SK-N-SH treated with all-trans-retinoic acid at 6 μM for 48 hours (cell line): ENCODE data around the gene SMCO4.

Experiments used
- ATAC-seq: fragments of 200-7000 bp; cut with Tn5 transposase; 3 replicates; pipeline ENCODE4 v1.9.1; 2020; ENCODE audit warnings: mild to moderate bottlenecking, moderate library complexity
- ARNTL ChIP-seq: fragments of 450-650 bp; formaldehyde crosslinking; IDR thresholded peaks from 2 replicates; pipeline ENCODE4 v1.5.0; 2020; ENCODE audit warnings: low read depth, mild to moderate bottlenecking, moderate library complexity, borderline replicate concordance
- BACH2 ChIP-seq: fragments of 250-450 bp; sonication (Bioruptor Pico); IDR thresholded peaks from 2 replicates; pipeline ENCODE4 v1.9.0; 2021; ENCODE audit warnings: mild to moderate bottlenecking, borderline replicate concordance
- CSDC2 ChIP-seq: fragments of 250-450 bp; sonication (Bioruptor Pico); IDR thresholded peaks from 2 replicates; pipeline ENCODE4 v1.5.0; 2020; ENCODE audit warnings: mild to moderate bottlenecking, moderate library complexity
- ESRRG ChIP-seq: fragments of 250-450 bp; sonication (Bioruptor Pico); IDR thresholded peaks from 2 replicates; pipeline ENCODE4 v1.6.1; 2021; ENCODE audit warnings: mild to moderate bottlenecking
- GLIS3 ChIP-seq: fragments of 250-450 bp; sonication (Bioruptor Pico); IDR thresholded peaks from 2 replicates; pipeline ENCODE4 v1.5.0; 2020; ENCODE audit warnings: mild to moderate bottlenecking, moderate library complexity
- OSR1 ChIP-seq: fragments of 250-450 bp; sonication (Bioruptor Pico); IDR thresholded peaks from 2 replicates; pipeline ENCODE4 v1.8.0; 2022; ENCODE audit warnings: moderate library complexity, mild to moderate bottlenecking, inconsistent platforms
- PPARA ChIP-seq: fragments of 250-450 bp; sonication (Bioruptor Pico); IDR thresholded peaks from 2 replicates; pipeline ENCODE4 v1.5.0; 2020; ENCODE audit warnings: mild to moderate bottlenecking, borderline replicate concordance
- RARB ChIP-seq: fragments of 250-450 bp; sonication (Bioruptor Pico); IDR thresholded peaks from 2 replicates; pipeline ENCODE4 v1.8.0; 2021; ENCODE audit warnings: mild to moderate bottlenecking, moderate library complexity
- SNAI2 ChIP-seq: fragments of 250-450 bp; sonication (Bioruptor Pico); IDR thresholded peaks from 2 replicates; pipeline ENCODE4 v1.5.0; 2020; ENCODE audit warnings: mild to moderate bottlenecking, moderate library complexity
- TCF4 ChIP-seq: fragments of 250-450 bp; sonication (Bioruptor Pico); IDR thresholded peaks from 2 replicates; pipeline ENCODE4 v1.8.0; 2021; ENCODE audit warnings: mild to moderate bottlenecking, moderate library complexity, borderline replicate concordance
- TOX ChIP-seq: fragments of 250-450 bp; sonication (Bioruptor Pico); IDR thresholded peaks from 2 replicates; pipeline ENCODE4 v1.8.0; 2021; ENCODE audit warnings: mild to moderate bottlenecking, moderate library complexity, borderline replicate concordance
- TSHZ2 ChIP-seq: fragments of 250-450 bp; sonication (Bioruptor Pico); IDR thresholded peaks from 2 replicates; pipeline ENCODE4 v1.5.0; 2020; ENCODE audit warnings: mild to moderate bottlenecking, moderate library complexity
- ZC3H10 ChIP-seq: fragments of 250-450 bp; sonication (Bioruptor Pico); IDR thresholded peaks from 2 replicates; pipeline ENCODE4 v1.5.1; 2021; ENCODE audit warnings: mild to moderate bottlenecking, moderate library complexity
- ZFP3 ChIP-seq: fragments of 250-450 bp; sonication (Bioruptor Pico); IDR thresholded peaks from 2 replicates; pipeline ENCODE4 v1.5.0; 2020; ENCODE audit warnings: mild to moderate bottlenecking, moderate library complexity
- ZFP30 ChIP-seq: fragments of 450-650 bp; formaldehyde crosslinking; IDR thresholded peaks from 2 replicates; pipeline ENCODE4 v1.5.0; 2022; ENCODE audit warnings: mild to moderate bottlenecking, moderate library complexity
- ZNF565 ChIP-seq: fragments of 450-650 bp; formaldehyde crosslinking; conservative IDR thresholded peaks from 2 replicates; pipeline ENCODE4 v1.5.0; 2020; ENCODE audit warnings: low read depth, mild to moderate bottlenecking, moderate library complexity
- ZNF70 ChIP-seq: fragments of 450-650 bp; formaldehyde crosslinking; IDR thresholded peaks from 2 replicates; pipeline ENCODE4 v1.5.0; 2020; ENCODE audit warnings: mild to moderate bottlenecking, moderate library complexity
- ZNF8 ChIP-seq: fragments of 450-650 bp; formaldehyde crosslinking; IDR thresholded peaks from 2 replicates; pipeline ENCODE4 v1.5.0; 2020; ENCODE audit warnings: mild to moderate bottlenecking, moderate library complexity
- TF ChIP-seq, protein P1 (sequence below): fragments of 250-450 bp; sonication (Bioruptor Pico); IDR thresholded peaks from 2 replicates; pipeline ENCODE4 v1.8.0; 2021; ENCODE audit warnings: low read depth, mild to moderate bottlenecking, moderate library complexity, borderline replicate concordance
- TF ChIP-seq, protein P2 (sequence below): fragments of 250-450 bp; sonication (Bioruptor Pico); IDR thresholded peaks from 2 replicates; pipeline ENCODE4 v1.8.0; 2020; ENCODE audit warnings: mild to moderate bottlenecking, moderate library complexity, borderline replicate concordance
- TF ChIP-seq, protein P3 (sequence below): fragments of 250-450 bp; sonication (Bioruptor Pico); IDR thresholded peaks from 2 replicates; pipeline ENCODE4 v1.5.1; 2020; ENCODE audit warnings: low read depth, mild to moderate bottlenecking, moderate library complexity

Gene SMCO4

DNA sequence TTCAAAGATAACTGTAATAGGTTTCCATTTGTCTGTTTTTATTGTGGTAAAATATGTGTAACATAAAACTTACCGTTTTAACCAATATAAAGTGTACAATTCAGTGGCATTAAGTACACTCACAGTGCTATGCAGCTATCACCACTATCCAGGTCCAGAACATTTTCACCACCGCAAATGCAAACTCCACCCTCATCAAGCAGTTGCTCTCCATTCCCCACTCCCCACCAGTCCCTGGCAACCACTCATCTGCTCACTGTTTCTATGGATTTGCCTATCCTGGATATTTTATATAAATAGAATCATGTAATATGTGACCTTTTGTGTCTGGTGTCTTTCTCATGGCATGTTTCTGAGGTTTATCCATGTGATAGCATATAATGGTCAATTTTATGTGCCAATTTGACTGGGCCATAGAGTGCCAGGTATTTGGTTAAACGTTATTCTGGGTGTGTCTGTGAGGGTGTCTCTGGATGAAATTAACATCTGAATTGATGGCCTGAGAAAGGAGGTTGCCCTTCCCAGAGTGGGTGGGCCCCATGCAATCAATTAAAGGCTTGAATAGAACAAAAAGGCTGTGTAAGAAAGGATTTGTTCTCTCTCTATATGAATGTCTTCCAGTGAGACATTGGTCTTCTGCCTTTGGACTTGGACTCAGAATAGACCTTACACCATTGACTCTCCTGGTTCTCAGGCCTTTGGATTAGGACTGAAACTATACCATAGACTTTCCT is 17.2 kb upstream of the SMCO4 start:
- no peak for ATAC-seq

DNA sequence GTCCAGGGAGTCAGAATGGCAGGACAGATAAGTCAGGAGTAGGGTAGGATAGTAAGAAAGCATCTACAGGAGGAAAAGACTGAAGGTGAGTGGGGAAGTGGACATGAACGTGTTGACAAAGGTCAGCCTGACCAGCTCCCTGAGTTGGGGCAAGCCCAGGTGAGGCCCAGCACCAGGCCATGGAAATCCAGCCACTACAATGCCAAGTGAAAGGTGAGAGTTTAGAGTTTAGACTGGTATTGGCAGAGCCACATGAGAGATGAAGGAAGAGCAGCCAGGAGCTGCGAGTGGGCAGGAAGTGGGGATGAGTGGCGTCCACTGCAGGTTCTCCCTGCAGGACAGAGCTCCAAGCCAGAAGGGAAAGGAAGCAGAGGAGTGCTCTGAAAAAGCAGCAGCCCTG is 16.5 kb upstream of the SMCO4 start:
- ATAC-seq: no peak
- TF ChIP-seq OSR1 (CRISPR knock-in tag): no peak
- TF ChIP-seq TSHZ2 (CRISPR knock-in tag): no peak
- TF ChIP-seq RARB (CRISPR knock-in tag): no peak
- no peak for TF ChIP-seq BACH2
- TF ChIP-seq CSDC2 (CRISPR knock-in tag): no peak
- no peak for TF ChIP-seq ESRRG (CRISPR knock-in tag)

More for the DNA sequence above, 17.2 kb upstream of the SMCO4 start:
- TF ChIP-seq TOX: no peak
- no peak for TF ChIP-seq ARNTL (CRISPR knock-in tag)
- no peak for TF ChIP-seq ESRRG (CRISPR knock-in tag)
- TF ChIP-seq OSR1 (CRISPR knock-in tag): no peak
- TF ChIP-seq, protein P1, sequence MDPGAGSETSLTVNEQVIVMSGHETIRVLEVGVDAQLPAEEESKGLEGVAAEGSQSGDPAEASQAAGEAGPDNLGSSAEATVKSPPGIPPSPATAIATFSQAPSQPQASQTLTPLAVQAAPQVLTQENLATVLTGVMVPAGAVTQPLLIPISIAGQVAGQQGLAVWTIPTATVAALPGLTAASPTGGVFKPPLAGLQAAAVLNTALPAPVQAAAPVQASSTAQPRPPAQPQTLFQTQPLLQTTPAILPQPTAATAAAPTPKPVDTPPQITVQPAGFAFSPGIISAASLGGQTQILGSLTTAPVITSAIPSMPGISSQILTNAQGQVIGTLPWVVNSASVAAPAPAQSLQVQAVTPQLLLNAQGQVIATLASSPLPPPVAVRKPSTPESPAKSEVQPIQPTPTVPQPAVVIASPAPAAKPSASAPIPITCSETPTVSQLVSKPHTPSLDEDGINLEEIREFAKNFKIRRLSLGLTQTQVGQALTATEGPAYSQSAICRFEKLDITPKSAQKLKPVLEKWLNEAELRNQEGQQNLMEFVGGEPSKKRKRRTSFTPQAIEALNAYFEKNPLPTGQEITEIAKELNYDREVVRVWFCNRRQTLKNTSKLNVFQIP (CRISPR knock-in tag): no peak
- TF ChIP-seq, protein P2, sequence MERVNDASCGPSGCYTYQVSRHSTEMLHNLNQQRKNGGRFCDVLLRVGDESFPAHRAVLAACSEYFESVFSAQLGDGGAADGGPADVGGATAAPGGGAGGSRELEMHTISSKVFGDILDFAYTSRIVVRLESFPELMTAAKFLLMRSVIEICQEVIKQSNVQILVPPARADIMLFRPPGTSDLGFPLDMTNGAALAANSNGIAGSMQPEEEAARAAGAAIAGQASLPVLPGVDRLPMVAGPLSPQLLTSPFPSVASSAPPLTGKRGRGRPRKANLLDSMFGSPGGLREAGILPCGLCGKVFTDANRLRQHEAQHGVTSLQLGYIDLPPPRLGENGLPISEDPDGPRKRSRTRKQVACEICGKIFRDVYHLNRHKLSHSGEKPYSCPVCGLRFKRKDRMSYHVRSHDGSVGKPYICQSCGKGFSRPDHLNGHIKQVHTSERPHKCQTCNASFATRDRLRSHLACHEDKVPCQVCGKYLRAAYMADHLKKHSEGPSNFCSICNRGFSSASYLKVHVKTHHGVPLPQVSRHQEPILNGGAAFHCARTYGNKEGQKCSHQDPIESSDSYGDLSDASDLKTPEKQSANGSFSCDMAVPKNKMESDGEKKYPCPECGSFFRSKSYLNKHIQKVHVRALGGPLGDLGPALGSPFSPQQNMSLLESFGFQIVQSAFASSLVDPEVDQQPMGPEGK (CRISPR knock-in tag): no peak
- TF ChIP-seq ZNF70: no peak
- TF ChIP-seq ZNF565 (CRISPR knock-in tag): no peak
- TF ChIP-seq, protein P3, sequence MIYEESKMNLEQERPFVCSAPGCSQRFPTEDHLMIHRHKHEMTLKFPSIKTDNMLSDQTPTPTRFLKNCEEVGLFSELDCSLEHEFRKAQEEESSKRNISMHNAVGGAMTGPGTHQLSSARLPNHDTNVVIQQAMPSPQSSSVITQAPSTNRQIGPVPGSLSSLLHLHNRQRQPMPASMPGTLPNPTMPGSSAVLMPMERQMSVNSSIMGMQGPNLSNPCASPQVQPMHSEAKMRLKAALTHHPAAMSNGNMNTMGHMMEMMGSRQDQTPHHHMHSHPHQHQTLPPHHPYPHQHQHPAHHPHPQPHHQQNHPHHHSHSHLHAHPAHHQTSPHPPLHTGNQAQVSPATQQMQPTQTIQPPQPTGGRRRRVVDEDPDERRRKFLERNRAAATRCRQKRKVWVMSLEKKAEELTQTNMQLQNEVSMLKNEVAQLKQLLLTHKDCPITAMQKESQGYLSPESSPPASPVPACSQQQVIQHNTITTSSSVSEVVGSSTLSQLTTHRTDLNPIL (CRISPR knock-in tag): no peak
- no peak for TF ChIP-seq TCF4 (CRISPR knock-in tag)

DNA sequence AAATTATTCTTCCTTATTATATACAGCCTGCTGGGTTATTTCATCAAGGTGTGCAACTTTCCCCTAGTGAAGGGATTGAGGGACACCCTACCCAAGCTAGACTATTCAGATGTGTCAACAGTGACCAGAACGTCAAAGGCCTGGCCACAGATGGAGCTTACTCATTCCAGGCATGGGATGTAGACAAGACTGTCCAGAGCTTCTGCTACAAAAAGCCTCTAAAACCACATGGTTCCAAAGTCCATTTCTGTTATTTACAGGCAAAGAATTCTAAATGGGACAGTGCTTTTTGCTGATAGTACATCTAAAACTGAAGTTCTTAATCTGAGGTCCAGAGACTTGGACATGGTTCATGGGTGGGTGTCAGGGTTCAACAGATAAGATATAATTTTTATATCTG is 9.7 kb upstream of the SMCO4 start:
- no peak for ATAC-seq
- TF ChIP-seq ZNF8 (no peak), ESRRG (CRISPR knock-in tag) (no peak), ZFP3 (no peak), GLIS3 (CRISPR knock-in tag) (no peak), TOX (no peak), SNAI2 (CRISPR knock-in tag) (no peak), TSHZ2 (CRISPR knock-in tag) (no peak), RARB (CRISPR knock-in tag) (no peak), OSR1 (CRISPR knock-in tag) (no peak), ZFP30 (CRISPR knock-in tag) (no peak), ZC3H10 (CRISPR knock-in tag) (no peak), ARNTL (CRISPR knock-in tag) (no peak), BACH2 (no peak), ZNF565 (CRISPR knock-in tag) (no peak), PPARA (no peak), ZNF70 (no peak)
- TF ChIP-seq, protein P1 (CRISPR knock-in tag): no peak
- TF ChIP-seq, protein P3 (CRISPR knock-in tag): no peak
